ENCODE measurements around the gene ZNF266. TPM values are rescaled to one million over a fixed set of nuclear protein-coding genes. Genes with fewer than 3 reads are reported as not detected.

The ZNF266 gene
- total RNA-seq = 10 to 100 TPM; 25.3 to 25.5 TPM

- Mint-ChIP-seq H3K27me3 (ENCODE audit: low read depth) (no peaks in the 10 kb centered on the region), H3K9me3 (ENCODE audit: insufficient read depth) (peaks cover 14% of the 10 kb centered on the region), H3K27ac (peak within 1 kb of the TSS; percentile 99), H3K4me3 (peak within 1 kb of the TSS; percentile 97), H3K36me3 (ENCODE audit: low read depth) (peaks cover 44% of the 10 kb centered on the region), H3K4me1 (ENCODE audit: low read depth) (peaks cover 28% of the 10 kb centered on the region)
- ChIA-PET CTCF (interaction anchor here (1.0 to 3.4 kb wide), 7 partner anchors 9 to 230 kb away, joined by 3 to 12 read pairs (median 3); partner anchors contain the start of gene ZNF559), POLR2A (interaction anchor here (0.5 to 2.1 kb wide), 13 partner anchors 12 to 1919 kb away, joined by 3 to 7 read pairs (median 3); partner anchors contain the start of genes FBXL12, UBL5, ZNF559 and ZNF699)
- DNase-seq = peak; percentile 95
- peak; percentile 92 for ATAC-seq
Measured at GRCh38 chr19:9435279-9436268, at the start of gene ZNF266. TSS of gene ZNF266 (minus strand) at chr19:9435573. CDS start at chr19:9420089, 15,484 bp downstream.

GRCh38 chr19:9485140-9485539 lies 49.8 kb upstream of the ZNF266 start:
- ChIA-PET CTCF (no interaction called here), POLR2A (no interaction called here)
- H3K4me1 Mint-ChIP-seq (ENCODE audit: low read depth) = no peaks in the 10 kb centered on the region
- peaks cover 34% of the 10 kb centered on the region for H3K9me3 Mint-ChIP-seq (ENCODE audit: insufficient read depth)
- peaks cover 3% of the 10 kb centered on the region for H3K36me3 Mint-ChIP-seq (ENCODE audit: low read depth)
- DNase-seq (no peak), ATAC-seq (no peak)
- H3K27ac Mint-ChIP-seq = no peak overlapping the region
- H3K27me3 Mint-ChIP-seq (ENCODE audit: low read depth) = no peaks in the 10 kb centered on the region
- no peak overlapping the region for H3K4me3 Mint-ChIP-seq

- no peak for ATAC-seq
- H3K36me3 Mint-ChIP-seq (ENCODE audit: low read depth) = no peaks in the 10 kb centered on the region
- no peak overlapping the region for H3K4me3 Mint-ChIP-seq
- POLR2A ChIA-PET = no interaction called here
- H3K27me3 Mint-ChIP-seq (ENCODE audit: low read depth) = no peaks in the 10 kb centered on the region
- H3K4me1 Mint-ChIP-seq (ENCODE audit: low read depth) = no peaks in the 10 kb centered on the region
- CTCF ChIA-PET = no interaction called here
- peaks cover 36% of the 10 kb centered on the region for H3K9me3 Mint-ChIP-seq (ENCODE audit: insufficient read depth)
- no peak overlapping the region for H3K27ac Mint-ChIP-seq
- DNase-seq = no peak
Measured at GRCh38 chr19:9474975-9475374, 39.6 kb upstream of the ZNF266 start.

- ATAC-seq (no peak), DNase-seq (no peak)
- POLR2A ChIA-PET = no interaction called here
- CTCF ChIA-PET = no interaction called here
- Mint-ChIP-seq H3K27me3 (ENCODE audit: low read depth) (no peaks in the 10 kb centered on the region), H3K36me3 (ENCODE audit: low read depth) (peaks cover 3% of the 10 kb centered on the region), H3K4me1 (ENCODE audit: low read depth) (no peaks in the 10 kb centered on the region), H3K4me3 (no peak overlapping the region), H3K27ac (no peak overlapping the region), H3K9me3 (ENCODE audit: insufficient read depth) (peaks cover 62% of the 10 kb centered on the region)
Measured at GRCh38 chr19:9467161-9467560, 31.8 kb upstream of the ZNF266 start.

GRCh38 chr19:9461938-9462337 lies 26.6 kb upstream of the ZNF266 start:
- no peak for ATAC-seq
- Mint-ChIP-seq H3K4me1 (ENCODE audit: low read depth) (no peaks in the 10 kb centered on the region), H3K27me3 (ENCODE audit: low read depth) (no peaks in the 10 kb centered on the region), H3K4me3 (no peak overlapping the region), H3K36me3 (ENCODE audit: low read depth) (peaks cover under 1% of the 10 kb centered on the region), H3K9me3 (ENCODE audit: insufficient read depth) (peaks cover 55% of the 10 kb centered on the region), H3K27ac (no peak overlapping the region)
- no peak for DNase-seq
- POLR2A ChIA-PET = no interaction called here
- CTCF ChIA-PET = no interaction called here

- peaks cover 64% of the 10 kb centered on the region for H3K9me3 Mint-ChIP-seq (ENCODE audit: insufficient read depth)
- H3K27me3 Mint-ChIP-seq (ENCODE audit: low read depth) = no peaks in the 10 kb centered on the region
- H3K4me1 Mint-ChIP-seq (ENCODE audit: low read depth) = no peaks in the 10 kb centered on the region
- H3K27ac Mint-ChIP-seq = no peak overlapping the region
- no peak for DNase-seq
- no peak overlapping the region for H3K4me3 Mint-ChIP-seq
- no peak for ATAC-seq
- CTCF ChIA-PET = no interaction called here
- POLR2A ChIA-PET = no interaction called here
- no peaks in the 10 kb centered on the region for H3K36me3 Mint-ChIP-seq (ENCODE audit: low read depth)
Measured at GRCh38 chr19:9456018-9456689, 20.8 kb upstream of the ZNF266 start.

GRCh38 chr19:9453953-9454352 lies 18.6 kb upstream of the ZNF266 start:
- H3K9me3 Mint-ChIP-seq (ENCODE audit: insufficient read depth) = peaks cover 54% of the 10 kb centered on the region
- DNase-seq (no peak), ATAC-seq (no peak)
- peaks cover 3% of the 10 kb centered on the region for H3K36me3 Mint-ChIP-seq (ENCODE audit: low read depth)
- ChIA-PET CTCF (interaction anchor here (0.8 kb wide), 1 partner anchor 19 kb away, joined by 3 read pairs; the partner anchor contains the start of gene ZNF266), POLR2A (no interaction called here)
- H3K27me3 Mint-ChIP-seq (ENCODE audit: low read depth) = no peaks in the 10 kb centered on the region
- no peaks in the 10 kb centered on the region for H3K4me1 Mint-ChIP-seq (ENCODE audit: low read depth)
- no peak overlapping the region for H3K4me3 Mint-ChIP-seq
- no peak overlapping the region for H3K27ac Mint-ChIP-seq

- no peak overlapping the region for H3K27ac Mint-ChIP-seq
- no peaks in the 10 kb centered on the region for H3K4me1 Mint-ChIP-seq (ENCODE audit: low read depth)
- peaks cover 39% of the 10 kb centered on the region for H3K9me3 Mint-ChIP-seq (ENCODE audit: insufficient read depth)
- DNase-seq (no peak), ATAC-seq (no peak)
- no peak overlapping the region for H3K4me3 Mint-ChIP-seq
- peaks cover 27% of the 10 kb centered on the region for H3K36me3 Mint-ChIP-seq (ENCODE audit: low read depth)
- ChIA-PET CTCF (no interaction called here), POLR2A (no interaction called here)
- no peaks in the 10 kb centered on the region for H3K27me3 Mint-ChIP-seq (ENCODE audit: low read depth)
Measured at GRCh38 chr19:9445037-9445436, 9.7 kb upstream of the ZNF266 start.

- H3K9me3 Mint-ChIP-seq (ENCODE audit: insufficient read depth) = peaks cover 16% of the 10 kb centered on the region
- POLR2A ChIA-PET = interaction anchor here (0.8 to 2.1 kb wide), 5 partner anchors 11 to 392 kb away, joined by 3 to 7 read pairs (median 3); partner anchors contain the start of genes UBL5, ZNF559 and ZNF699
- no peaks in the 10 kb centered on the region for H3K27me3 Mint-ChIP-seq (ENCODE audit: low read depth)
- CTCF ChIA-PET = interaction anchor here (1.0 to 1.5 kb wide), 2 partner anchors 101 to 186 kb away, joined by 3 read pairs; no protein-coding TSS in a partner anchor
- DNase-seq = no peak
- H3K4me3 Mint-ChIP-seq = peak overlapping the region; percentile 97
- peak overlapping the region; percentile 99 for H3K27ac Mint-ChIP-seq
- H3K4me1 Mint-ChIP-seq (ENCODE audit: low read depth) = peaks cover 28% of the 10 kb centered on the region
- no peak for ATAC-seq
- H3K36me3 Mint-ChIP-seq (ENCODE audit: low read depth) = peaks cover 36% of the 10 kb centered on the region
Measured at GRCh38 chr19:9436358-9436757, 985 bp upstream of the ZNF266 start.

- no peak overlapping the region for H3K27ac Mint-ChIP-seq
- no peaks in the 10 kb centered on the region for H3K27me3 Mint-ChIP-seq (ENCODE audit: low read depth)
- ChIA-PET CTCF (interaction anchor here (0.6 to 1.7 kb wide), 3 partner anchors 119 to 157 kb away, joined by 3 to 5 read pairs (median 4); no protein-coding TSS in a partner anchor), POLR2A (no interaction called here)
- peaks cover 2% of the 10 kb centered on the region for H3K9me3 Mint-ChIP-seq (ENCODE audit: insufficient read depth)
- peak; percentile 57 for DNase-seq
- H3K36me3 Mint-ChIP-seq (ENCODE audit: low read depth) = peaks cover 72% of the 10 kb centered on the region
- H3K4me3 Mint-ChIP-seq = no peak overlapping the region
- peaks cover 25% of the 10 kb centered on the region for H3K4me1 Mint-ChIP-seq (ENCODE audit: low read depth)
- no peak for ATAC-seq
Measured at GRCh38 chr19:9431475-9431874, 3.9 kb downstream of the ZNF266 start.

GRCh38 chr19:9430444-9430843 lies 4.9 kb downstream of the ZNF266 start:
- Mint-ChIP-seq H3K4me3 (no peak overlapping the region), H3K27me3 (ENCODE audit: low read depth) (no peaks in the 10 kb centered on the region), H3K27ac (no peak overlapping the region), H3K9me3 (ENCODE audit: insufficient read depth) (peaks cover 7% of the 10 kb centered on the region), H3K36me3 (ENCODE audit: low read depth) (peaks cover 79% of the 10 kb centered on the region), H3K4me1 (ENCODE audit: low read depth) (peaks cover 16% of the 10 kb centered on the region)
- ATAC-seq (no peak), DNase-seq (no peak)
- POLR2A ChIA-PET = no interaction called here
- CTCF ChIA-PET = interaction anchor here (1.3 to 1.7 kb wide), 2 partner anchors 15 to 120 kb away, joined by 3 to 5 read pairs; no protein-coding TSS in a partner anchor

- Mint-ChIP-seq H3K4me3 (no peak overlapping the region), H3K27ac (no peak overlapping the region), H3K27me3 (ENCODE audit: low read depth) (no peaks in the 10 kb centered on the region), H3K4me1 (ENCODE audit: low read depth) (peaks cover 5% of the 10 kb centered on the region), H3K36me3 (ENCODE audit: low read depth) (peaks cover 91% of the 10 kb centered on the region), H3K9me3 (ENCODE audit: insufficient read depth) (peaks cover 18% of the 10 kb centered on the region)
- ATAC-seq (no peak), DNase-seq (no peak)
- CTCF ChIA-PET = no interaction called here
- POLR2A ChIA-PET = no interaction called here
Measured at GRCh38 chr19:9427941-9428340, 7.4 kb downstream of the ZNF266 start.

Measured in activated CD8-positive, alpha-beta T cell treated with anti-CD3 and anti-CD28 coated beads, Interleukin-2, amount 10 ng/mL, durations not matched to agents 7 days and 5 days (primary cell).